K562 (cell line): ENCODE data around the gene CBL. TPM values are rescaled to one million over a fixed set of nuclear protein-coding genes. Genes with fewer than 3 reads are reported as not detected.

Experiments
- KLF13 ChIP-seq: fragments of 450-650 bp; IDR thresholded peaks from 2 replicates; pipeline ENCODE4 v1.6.1; 2016; ENCODE audit warnings: missing genetic modification characterization, low read depth, mild to moderate bottlenecking, missing compliant biosample characterization, moderate library complexity, borderline replicate concordance
- MCM3 ChIP-seq: fragments of 450-650 bp; IDR thresholded peaks from 2 replicates; pipeline ENCODE4 v1.6.1; 2016
- NR2C1 ChIP-seq, 2 experiments: fragments of 450-650 bp; IDR thresholded peaks; 2 replicates each; pipeline ENCODE4 v1.6.1; 2017; ENCODE audit warnings: mild to moderate bottlenecking in 2 of 2, antibody characterized with exemption in 1 of 2, inconsistent platforms in 1 of 2, missing compliant biosample characterization in 1 of 2, missing genetic modification characterization in 1 of 2
- ZNF318 ChIP-seq, 2 experiments: fragments of 450-650 bp; IDR thresholded peaks; 2 replicates each; pipeline ENCODE4 v1.6.1; 2016; ENCODE audit warnings: mild to moderate bottlenecking in 2 of 2, borderline replicate concordance in 1 of 2, low read depth in 1 of 2, moderate library complexity in 1 of 2
- polyA plus RNA-seq, 8 experiments: library from polyadenylated mRNA; depleted of rRNA in 4 of 8; stranded (reverse) in 5 of 8; unstranded in 3 of 8; fragments of >200 nt; fragmentation: Nextera tagmentation in 2 of 8; fragmentation: Illumina TruSeq in 1 of 8; extraction: Ambion mirVana in 2 of 8; extraction: Trizol in 1 of 8; gene quantifications; 2 replicates each; pipeline versions ENCODE4 v1.2.1 to v1.2.3, GENCODE V29; 2011 to 2014; ENCODE audit warnings: inconsistent platforms in 1 of 8, missing spikeins in 1 of 8
- total RNA-seq, 7 experiments: library from RNA; depleted of rRNA in 6 of 7; stranded (reverse); fragments of >200 nt in 6 of 7; fragmentation: Illumina TruSeq in 2 of 7; extraction: Trizol in 2 of 7; gene quantifications; 2 replicates each; pipeline versions ENCODE4 v1.2.1 to v1.2.3, GENCODE V29; 2011 to 2021; ENCODE audit warnings: low replicate concordance in 1 of 7
- TF ChIP-seq, protein P1 (sequence below): fragments of 250-450 bp; sonication (Bioruptor Pico); IDR thresholded peaks from 2 replicates; pipeline ENCODE4 v1.4.0; 2020; ENCODE audit warnings: mild to moderate bottlenecking, moderate library complexity

The CBL gene
- total and polyA plus RNA-seq, 9 of the 15 experiments (the other 6 are each of a cell fraction or from before 2014, with no cell fraction given) = 3.2 to 24.9 (median 9.9) TPM

- no peak for TF ChIP-seq ZNF318 (IDR thresholded peaks at IDR 0.05; ENCODE audit: borderline replicate concordance in 1 of 2, low read depth in 1 of 2)
- TF ChIP-seq KLF13 (tag) = no peak
- TF ChIP-seq, protein P1, sequence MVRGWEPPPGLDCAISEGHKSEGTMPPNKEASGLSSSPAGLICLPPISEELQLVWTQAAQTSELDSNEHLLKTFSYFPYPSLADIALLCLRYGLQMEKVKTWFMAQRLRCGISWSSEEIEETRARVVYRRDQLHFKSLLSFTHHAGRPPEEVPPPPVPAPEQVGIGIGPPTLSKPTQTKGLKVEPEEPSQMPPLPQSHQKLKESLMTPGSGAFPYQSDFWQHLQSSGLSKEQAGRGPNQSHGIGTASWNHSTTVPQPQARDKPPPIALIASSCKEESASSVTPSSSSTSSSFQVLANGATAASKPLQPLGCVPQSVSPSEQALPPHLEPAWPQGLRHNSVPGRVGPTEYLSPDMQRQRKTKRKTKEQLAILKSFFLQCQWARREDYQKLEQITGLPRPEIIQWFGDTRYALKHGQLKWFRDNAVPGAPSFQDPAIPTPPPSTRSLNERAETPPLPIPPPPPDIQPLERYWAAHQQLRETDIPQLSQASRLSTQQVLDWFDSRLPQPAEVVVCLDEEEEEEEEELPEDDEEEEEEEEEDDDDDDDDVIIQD (CRISPR knock-in tag) = no peak
- TF ChIP-seq NR2C1 (IDR thresholded peaks at IDR 0.05) = no peak
- TF ChIP-seq NR2C1 (tag; IDR thresholded peaks at IDR 0.05) = no peak
- no peak for TF ChIP-seq MCM3
Observed at GRCh38 chr11:119206511-119207414, 624 bp downstream of the CBL start (continued).
